GM23248 (cell line): ENCODE measurements around the gene MSRB3.

Experiments used
- EZH2 ChIP-seq: fragments of 200-600 bp; sonication (generic); IDR thresholded peaks from 2 replicates; pipeline ENCODE4 v1.6.1; 2018; ENCODE audit warnings: antibody characterized with exemption, mild to moderate bottlenecking; ENCODE audit not compliant: insufficient read depth, poor library complexity, severe bottlenecking
- EZH2phosphoT487 ChIP-seq: fragments of 200-600 bp; sonication (generic); IDR thresholded peaks from 2 replicates; pipeline ENCODE4 v1.6.1; 2018; ENCODE audit warnings: antibody characterized with exemption, moderate library complexity, mild to moderate bottlenecking, low read depth; ENCODE audit not compliant: insufficient read depth

- TF ChIP-seq EZH2: no peak
- TF ChIP-seq EZH2phosphoT487: no peak
Measured at GRCh38 chr12:65372574-65372973, 94.1 kb downstream of the MSRB3 start.
